ENCODE measurements around the gene MAP6.
A peak's percentile ranks its signal among the peaks of the same experiment; 100 is the strongest.

The MAP6 gene

DNA sequence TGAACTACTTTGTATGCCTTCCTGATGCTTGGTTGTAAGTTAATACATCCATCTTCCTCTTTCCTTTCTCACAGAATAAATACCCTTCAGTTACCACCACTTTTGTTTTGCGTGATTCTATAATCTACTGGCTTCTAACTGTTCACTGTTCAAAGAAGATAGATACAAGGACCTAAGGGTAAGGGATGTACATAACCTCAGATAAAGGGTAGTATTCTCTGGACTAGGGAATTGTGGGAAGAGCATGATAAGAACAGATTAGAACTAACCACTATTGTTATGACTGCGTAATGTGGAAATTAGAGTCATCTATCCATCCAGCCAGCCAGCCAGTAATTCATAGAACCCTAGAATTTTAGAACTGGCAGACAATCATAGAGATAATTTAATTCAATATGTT, 36.4 kb downstream of the MAP6 start:
- DNase-seq (ENCODE audit: low spot score) (no peak), FAIRE-seq (no peak)

GRCh38 chr11:75631086-75631730, 37.6 kb downstream of the MAP6 start:
- no peak for FAIRE-seq
- no peak for DNase-seq (ENCODE audit: low spot score)

- DNase-seq (ENCODE audit: low spot score) = no peak
- no peak for FAIRE-seq
These were observed 40.8 kb downstream of the MAP6 start for GRCh38 chr11:75627906-75628668.

DNA sequence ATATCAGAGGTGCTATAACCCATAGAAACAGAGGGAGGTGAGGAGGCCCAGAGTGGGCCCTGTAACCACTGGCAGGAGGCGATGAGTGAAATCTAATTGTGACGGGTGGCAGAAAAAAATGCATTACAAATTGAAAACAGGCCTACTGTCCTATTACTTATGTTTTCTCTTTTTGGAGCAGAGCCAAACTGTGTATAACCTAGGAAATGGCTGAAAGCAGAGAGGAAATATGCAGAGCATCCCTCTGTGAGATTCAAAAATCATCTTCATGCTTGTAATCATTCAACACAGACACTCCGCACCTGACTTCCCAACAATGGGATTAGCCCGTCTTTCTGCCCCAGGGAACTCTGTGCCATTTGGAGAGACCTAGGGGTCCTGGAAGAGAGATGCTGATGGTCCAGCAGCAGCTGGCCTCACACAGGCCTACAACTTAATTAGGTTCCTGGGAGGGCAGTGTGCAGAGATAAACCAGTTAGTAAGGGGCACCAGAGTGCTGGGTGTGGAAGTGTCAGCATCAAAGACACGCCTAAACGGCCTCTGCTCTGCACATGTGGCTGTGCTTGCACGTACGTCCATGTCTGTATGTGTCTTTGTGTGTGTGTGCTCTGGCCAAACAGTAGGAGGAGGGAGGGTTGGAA, 41.8 kb downstream of the MAP6 start:
- no peak for FAIRE-seq
- no peak for DNase-seq (ENCODE audit: low spot score)

- FAIRE-seq = no peak
These were observed 42.6 kb downstream of the MAP6 start for GRCh38 chr11:75625991-75626888.

DNA sequence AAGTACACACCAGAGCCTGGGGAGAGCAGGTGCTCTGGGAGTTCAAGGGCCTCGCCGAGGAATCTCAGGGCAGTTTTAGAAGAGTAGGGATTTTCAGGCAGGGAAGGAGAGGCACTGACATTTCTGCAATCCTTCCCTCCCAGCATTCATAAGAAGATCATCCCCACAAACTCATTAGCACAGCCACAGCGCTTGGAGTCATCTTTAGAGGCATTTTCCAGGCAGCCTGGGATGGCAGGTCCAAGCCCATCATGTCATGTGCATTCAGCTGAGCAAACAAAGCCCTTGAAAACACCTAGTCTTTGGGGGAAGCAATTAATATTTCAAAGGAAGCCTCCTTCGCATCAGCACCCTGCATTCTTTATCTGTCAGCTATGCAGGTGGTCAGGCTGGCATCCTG, 43.8 kb downstream of the MAP6 start:
- FAIRE-seq = no peak
- DNase-seq (ENCODE audit: low spot score) = no peak

More at GRCh38 chr11:75625991-75626888, 42.6 kb downstream of the MAP6 start:
- DNase-seq (ENCODE audit: low spot score) = peak; percentile 48

DNA sequence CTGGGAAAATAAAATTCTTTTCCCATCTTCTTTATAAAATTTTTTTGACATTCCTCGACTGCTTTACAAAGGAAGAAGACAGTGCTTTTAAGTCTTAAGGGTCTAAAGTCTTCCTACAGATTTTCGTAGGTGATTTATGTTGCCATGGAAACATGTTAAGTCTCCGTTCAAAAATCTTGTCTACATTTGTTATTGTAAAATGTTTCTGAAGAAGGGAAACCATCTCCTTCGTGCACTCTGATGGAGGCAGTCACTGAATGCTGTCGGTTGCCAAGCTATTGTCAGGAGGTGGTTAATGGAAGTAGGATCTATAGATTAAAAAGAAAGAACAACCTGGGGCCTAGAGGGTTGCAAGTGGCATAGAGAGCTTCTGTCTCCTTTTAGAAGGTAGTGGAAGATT, 52.6 kb downstream of the MAP6 start:
- DNase-seq (ENCODE audit: low spot score) (no peak), FAIRE-seq (no peak)

GRCh38 chr11:75615751-75616150, 53.1 kb downstream of the MAP6 start:
- no peak for DNase-seq (ENCODE audit: low spot score)
- no peak for FAIRE-seq

DNA sequence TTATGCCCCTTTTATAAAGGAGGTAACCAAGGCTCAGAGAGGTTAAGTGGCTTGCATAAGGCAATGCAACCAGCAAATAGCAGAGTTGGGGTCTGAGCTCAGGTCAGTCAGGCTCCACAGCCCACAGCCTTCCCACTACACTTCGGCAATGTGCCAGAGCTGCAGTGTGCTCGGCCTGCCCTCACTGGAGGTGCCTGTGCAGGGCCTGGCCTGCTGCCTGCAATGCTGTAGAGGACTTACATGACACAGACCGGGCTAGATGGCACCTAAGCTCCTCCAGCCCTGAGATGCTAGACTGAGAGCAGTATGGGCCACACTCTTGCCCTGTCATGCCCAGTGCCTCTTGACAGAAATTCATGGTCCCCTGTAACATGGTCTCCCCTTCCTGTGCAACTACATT, 57.0 kb downstream of the MAP6 start:
- DNase-seq (ENCODE audit: low spot score) = no peak
- FAIRE-seq = no peak

DNA sequence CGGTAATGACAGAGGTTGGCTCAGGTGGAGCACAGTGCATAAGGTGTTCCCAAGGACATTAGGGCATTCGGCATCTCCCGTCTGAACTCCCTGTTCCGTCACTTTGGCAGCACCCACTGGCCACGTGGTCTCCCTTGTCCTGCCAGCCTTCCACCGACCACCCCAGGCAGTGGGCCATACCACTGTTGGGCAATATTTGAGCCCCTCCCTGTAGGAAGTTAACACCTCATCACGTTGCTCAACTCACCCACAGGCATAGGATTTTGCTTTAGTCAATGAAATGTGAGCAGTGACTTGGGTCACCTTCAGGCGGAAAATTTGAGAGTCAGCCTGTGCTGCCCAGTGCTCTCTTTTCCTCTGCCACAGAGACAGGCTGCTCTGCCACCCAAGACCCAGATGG, 62.7 kb downstream of the MAP6 start:
- DNase-seq (ENCODE audit: low spot score) (no peak), FAIRE-seq (no peak)

- peak; percentile 29 for DNase-seq (ENCODE audit: low spot score)
- FAIRE-seq = no peak
These were observed 64.8 kb downstream of the MAP6 start for GRCh38 chr11:75603791-75604736.

GRCh38 chr11:75602951-75603350, 65.9 kb downstream of the MAP6 start:
- FAIRE-seq = no peak
- no peak for DNase-seq (ENCODE audit: low spot score)

DNA sequence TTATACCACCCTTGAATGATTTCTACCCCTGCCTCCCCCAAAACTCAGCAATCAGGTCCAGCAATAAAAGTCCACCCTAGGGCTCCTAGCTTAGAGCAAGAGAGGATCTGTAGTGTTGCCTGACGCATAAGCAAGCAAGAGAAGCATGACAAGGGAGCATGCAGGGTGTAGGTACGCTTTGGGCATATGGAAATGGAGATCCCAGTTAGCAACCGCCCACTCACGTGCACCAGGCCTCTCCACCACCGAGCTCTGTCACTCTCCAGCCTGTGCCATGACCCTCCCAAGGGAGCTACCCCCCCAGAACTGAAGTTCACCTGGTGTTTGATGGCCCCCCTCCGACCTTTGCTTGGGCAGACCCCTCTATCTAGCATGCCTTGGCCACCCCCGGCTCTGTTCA, 67.3 kb downstream of the MAP6 start:
- FAIRE-seq (no peak), DNase-seq (ENCODE audit: low spot score) (no peak)

DNA sequence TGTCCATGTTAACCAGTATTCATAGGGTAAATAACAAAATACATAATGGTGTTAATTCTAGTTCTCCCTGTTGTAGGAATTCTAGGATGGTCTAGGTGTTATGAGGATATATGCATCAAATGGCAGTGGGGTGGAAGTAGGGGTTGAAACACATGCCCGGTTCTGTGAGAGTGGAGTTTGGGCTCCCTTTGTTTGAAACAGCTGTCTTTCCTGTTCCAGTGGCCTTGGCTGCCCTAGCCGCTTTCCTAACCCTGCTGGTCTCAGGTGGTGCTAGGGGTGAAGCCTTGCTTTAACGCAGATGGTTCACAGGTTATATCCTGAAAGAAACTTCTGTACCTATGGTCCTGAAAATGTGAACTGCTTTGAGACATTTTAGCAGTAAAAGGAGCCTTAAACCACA, 68.5 kb downstream of the MAP6 start:
- DNase-seq (ENCODE audit: low spot score) (no peak), FAIRE-seq (no peak)

DNA sequence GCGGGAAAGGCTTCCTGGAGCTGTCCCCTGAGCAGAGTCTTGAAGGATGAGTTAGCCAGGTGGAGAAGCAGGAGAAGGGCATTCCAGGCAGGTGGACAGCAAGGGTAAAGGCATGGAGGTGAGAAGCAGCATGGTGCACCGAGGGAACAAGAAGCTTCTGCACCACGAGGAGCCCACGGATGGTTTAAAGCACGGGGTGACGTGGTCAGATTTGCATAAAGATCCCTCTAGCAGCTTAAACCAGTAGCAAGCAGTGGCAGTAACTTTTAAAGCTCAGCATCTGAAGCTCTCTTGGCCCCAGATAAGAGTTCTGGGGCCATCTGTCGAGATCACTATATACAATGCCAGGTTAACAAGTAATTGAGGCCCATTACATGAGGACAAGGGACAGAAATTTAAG, 69.9 kb downstream of the MAP6 start:
- no peak for FAIRE-seq
- no peak for DNase-seq (ENCODE audit: low spot score)

DNA sequence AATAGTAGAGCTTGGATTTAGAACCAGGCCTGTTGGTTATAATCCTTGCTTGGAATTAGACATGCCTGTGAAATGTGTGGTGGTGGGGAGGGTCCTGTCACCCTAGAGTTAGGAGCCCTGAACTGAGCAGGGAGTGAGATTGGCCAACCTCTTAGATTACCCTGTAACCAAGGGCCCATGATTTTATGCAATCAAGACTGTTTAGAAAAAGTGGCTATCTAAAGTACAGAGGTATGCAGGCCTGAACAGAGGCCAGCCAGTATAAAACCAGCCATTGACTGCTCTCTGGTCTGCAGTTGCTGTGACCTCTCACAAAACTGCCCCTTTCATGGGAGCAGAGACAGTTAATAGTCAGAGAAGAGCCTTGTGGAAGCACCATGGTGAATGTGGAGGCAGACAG, 70.6 kb downstream of the MAP6 start:
- DNase-seq (ENCODE audit: low spot score) (no peak), FAIRE-seq (no peak)

DNA sequence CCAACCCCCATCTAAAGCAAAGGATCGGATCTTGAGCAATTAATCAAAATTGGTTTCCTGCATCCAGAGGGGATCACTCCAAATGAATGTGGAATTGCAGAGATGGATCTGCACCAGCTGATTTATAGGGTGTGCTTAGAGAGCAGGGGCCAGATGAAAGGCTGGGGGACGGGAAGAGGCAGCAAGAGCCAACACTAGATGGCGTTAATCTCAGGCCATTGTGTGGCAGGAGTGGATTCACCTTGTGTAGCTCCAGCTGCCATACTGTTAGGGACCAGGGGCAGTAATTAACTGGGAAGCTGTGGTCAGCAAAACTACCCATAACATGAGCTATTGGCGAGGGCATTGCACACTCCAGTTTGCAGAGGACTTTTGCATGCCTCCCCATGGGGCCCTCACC, 71.2 kb downstream of the MAP6 start:
- no peak for DNase-seq (ENCODE audit: low spot score)
- no peak for FAIRE-seq

DNA sequence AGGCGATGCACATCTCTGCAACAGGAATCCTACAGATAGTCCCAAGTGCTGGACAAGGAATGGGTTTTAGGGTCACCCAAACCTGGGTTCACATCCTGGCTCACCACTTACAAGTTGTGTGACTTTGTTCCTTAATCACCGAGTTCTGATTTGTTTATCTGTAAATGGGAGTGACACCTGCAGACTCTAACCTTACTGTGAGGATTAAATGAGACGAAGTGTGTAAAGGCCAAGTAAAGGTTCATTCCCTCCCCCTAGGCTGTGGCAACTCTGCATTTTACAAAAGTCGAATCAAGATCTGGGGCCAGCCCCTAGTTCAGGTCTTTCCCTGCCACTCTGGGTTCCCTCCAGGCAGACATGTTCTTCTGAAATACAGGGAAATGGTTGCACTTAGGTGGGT, 71.9 kb downstream of the MAP6 start:
- FAIRE-seq (no peak), DNase-seq (ENCODE audit: low spot score) (no peak)

DNA sequence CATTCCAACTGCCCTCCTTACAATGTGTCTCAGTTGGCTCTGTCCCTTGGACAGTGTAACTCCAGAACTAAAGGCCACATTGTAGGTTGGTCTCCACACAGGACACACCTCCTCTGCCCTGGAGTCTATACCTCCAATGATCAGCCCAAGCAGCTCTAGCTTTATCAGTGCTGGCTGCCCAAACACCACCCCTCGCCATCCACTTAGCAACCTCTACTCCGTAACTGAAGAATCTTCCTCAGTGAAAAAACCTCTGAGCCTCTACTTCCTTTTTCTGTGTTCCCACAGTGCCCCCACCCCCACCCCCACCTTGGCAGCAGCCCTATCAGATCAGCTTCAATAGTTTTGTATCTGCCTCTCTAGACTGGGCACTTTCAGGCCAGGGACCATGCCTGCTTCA, 73.4 kb downstream of the MAP6 start:
- no peak for FAIRE-seq
- DNase-seq (ENCODE audit: low spot score) = no peak

- DNase-seq (ENCODE audit: low spot score) = no peak
- FAIRE-seq = no peak
These were observed 74.6 kb downstream of the MAP6 start for GRCh38 chr11:75594211-75594610.
